ENCODE data around the gene TBCCD1.
"Not testable (repeated sequence)": the region's sequence is repeated elsewhere in the genome, so short reads cannot be mapped to it uniquely, and the experiment has no call there.

Gene TBCCD1

GRCh38 chr3:186551387-186551786, 15.8 kb downstream of the TBCCD1 start:
- DNase-seq = no peak

GRCh38 chr3:186549497-186549896, 17.6 kb downstream of the TBCCD1 start:
- DNase-seq = no peak

- no peak for DNase-seq
Observed at GRCh38 chr3:186544281-186544680, 22.9 kb downstream of the TBCCD1 start, which contains the start of gene CRYGS. TSS of gene CRYGS (minus strand) at chr3:186544380. CDS start at chr3:186544326, 54 bp downstream.

- no peak for DNase-seq
Observed at GRCh38 chr3:186540835-186541226, 26.3 kb downstream of the TBCCD1 start.

GRCh38 chr3:186540221-186540834, 26.8 kb downstream of the TBCCD1 start:
- peak; percentile 83 for DNase-seq

- no peak for DNase-seq
Observed at GRCh38 chr3:186538779-186539178, 28.4 kb downstream of the TBCCD1 start.

GRCh38 chr3:186536883-186537844, 30.0 kb downstream of the TBCCD1 start:
- no peak for DNase-seq

- peak; percentile 39 for DNase-seq
Observed at GRCh38 chr3:186534113-186534669, 32.9 kb downstream of the TBCCD1 start.

GRCh38 chr3:186532598-186533072, 34.5 kb downstream of the TBCCD1 start:
- no peak for DNase-seq

- DNase-seq = not testable (repeated sequence)
Observed at GRCh38 chr3:186531694-186532093, 35.4 kb downstream of the TBCCD1 start.

GRCh38 chr3:186530415-186530814, 36.7 kb downstream of the TBCCD1 start:
- DNase-seq = no peak

- no peak for DNase-seq
Observed at GRCh38 chr3:186529201-186529999, 37.7 kb downstream of the TBCCD1 start.

- no peak for DNase-seq
Observed at GRCh38 chr3:186526256-186526606, 40.9 kb downstream of the TBCCD1 start.

- DNase-seq = no peak
Observed at GRCh38 chr3:186525369-186526255, 41.5 kb downstream of the TBCCD1 start.

GRCh38 chr3:186524616-186525015, 42.5 kb downstream of the TBCCD1 start:
- no peak for DNase-seq

- DNase-seq = no peak
Observed at GRCh38 chr3:186523434-186523833, 43.7 kb downstream of the TBCCD1 start.

GRCh38 chr3:186523022-186523421, 44.1 kb downstream of the TBCCD1 start:
- no peak for DNase-seq

GRCh38 chr3:186520957-186521842, 45.9 kb downstream of the TBCCD1 start:
- no peak for DNase-seq

GRCh38 chr3:186520431-186520830, 46.7 kb downstream of the TBCCD1 start:
- DNase-seq = no peak

- DNase-seq = peak; percentile 66
Observed at GRCh38 chr3:186519021-186519658, 48.0 kb downstream of the TBCCD1 start.
